GM18505 (cell line): ENCODE results near the gene PPP6R3.
A peak's percentile ranks its signal among the peaks of the same experiment; 100 is the strongest.

Source experiments
- ATAC-seq: cut with Tn5 transposase; IDR thresholded peaks from one replicate; pipeline ENCODE4 v1.9.1; 2021; ENCODE audit not compliant: unreplicated experiment
- POLR2A ChIP-seq: IDR thresholded peaks from 4 replicates; pipeline ENCODE4 v1.6.1; 2011; ENCODE audit warnings: borderline replicate concordance; ENCODE audit not compliant: insufficient read depth, insufficient read length; ENCODE audit errors: extremely low read depth

PPP6R3 gene

GRCh38 chr11:68460741-68461574 is at the start of gene PPP6R3:
PPP6R3 (plus strand) TSS chr11:68460752; CDS start chr11:68537665, 76,913 bp downstream.
- ATAC-seq, result peak; percentile 34

GRCh38 chr11:68411501-68411991 is 49.0 kb upstream of the PPP6R3 start:
- TF ChIP-seq POLR2A, result no peak
- ATAC-seq, result no peak

More at GRCh38 chr11:68460741-68461574, at the start of gene PPP6R3:
- TF ChIP-seq POLR2A, result peak; percentile 72

DNA sequence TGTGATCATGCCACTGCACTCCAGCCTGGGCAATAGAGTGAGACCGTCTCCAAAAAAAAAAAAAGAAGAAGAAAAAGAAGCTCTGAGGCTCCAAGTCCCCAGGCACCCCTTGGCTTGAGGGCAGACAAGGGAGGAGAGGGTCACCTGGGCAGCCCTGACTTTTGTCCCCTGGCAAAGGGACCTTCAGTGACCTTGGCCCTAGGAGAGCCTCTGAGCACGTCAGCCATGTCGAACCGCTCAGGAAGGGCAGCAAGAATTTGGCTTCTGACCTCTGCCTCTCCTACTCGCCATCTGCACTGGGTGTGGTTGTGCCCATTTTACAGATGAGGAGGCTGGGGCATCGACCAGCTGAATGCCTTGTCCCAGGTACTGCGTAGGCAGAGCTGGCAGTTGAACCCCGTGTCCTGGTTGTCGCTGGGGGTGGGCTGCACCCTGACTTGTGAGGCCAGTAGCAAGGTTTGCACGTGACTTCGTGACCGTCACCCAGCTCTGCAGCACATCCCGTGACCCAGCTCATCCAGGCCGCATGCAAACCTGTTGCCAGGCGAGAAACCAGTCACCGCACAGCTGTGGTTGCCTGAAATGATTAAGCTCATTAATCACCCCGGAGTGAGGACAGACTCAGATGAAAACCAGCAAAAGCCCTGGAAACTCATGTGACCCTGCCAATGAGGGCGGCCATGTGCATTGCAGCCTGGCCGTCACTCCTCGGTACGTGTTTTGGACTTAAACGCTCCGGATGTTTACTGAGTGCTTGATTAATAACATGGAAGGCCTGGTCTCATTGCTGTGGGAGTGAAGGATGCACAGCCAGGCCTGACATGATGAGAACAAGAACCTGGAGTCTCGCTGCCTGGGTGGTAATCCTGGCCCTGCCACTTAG is 47.7 kb upstream of the PPP6R3 start:
- ATAC-seq, result no peak
- TF ChIP-seq POLR2A, result no peak

DNA sequence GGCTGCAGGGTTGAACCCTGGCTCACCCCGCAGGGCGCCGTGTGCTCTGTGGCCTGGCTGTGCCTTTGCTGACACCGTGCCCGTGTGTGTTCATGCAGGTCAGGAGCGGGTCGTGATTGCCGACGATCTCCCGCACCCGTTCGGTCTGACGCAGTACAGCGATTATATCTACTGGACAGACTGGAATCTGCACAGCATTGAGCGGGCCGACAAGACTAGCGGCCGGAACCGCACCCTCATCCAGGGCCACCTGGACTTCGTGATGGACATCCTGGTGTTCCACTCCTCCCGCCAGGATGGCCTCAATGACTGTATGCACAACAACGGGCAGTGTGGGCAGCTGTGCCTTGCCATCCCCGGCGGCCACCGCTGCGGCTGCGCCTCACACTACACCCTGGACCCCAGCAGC is 47.0 kb upstream of the PPP6R3 start:
- TF ChIP-seq POLR2A, result no peak

DNA sequence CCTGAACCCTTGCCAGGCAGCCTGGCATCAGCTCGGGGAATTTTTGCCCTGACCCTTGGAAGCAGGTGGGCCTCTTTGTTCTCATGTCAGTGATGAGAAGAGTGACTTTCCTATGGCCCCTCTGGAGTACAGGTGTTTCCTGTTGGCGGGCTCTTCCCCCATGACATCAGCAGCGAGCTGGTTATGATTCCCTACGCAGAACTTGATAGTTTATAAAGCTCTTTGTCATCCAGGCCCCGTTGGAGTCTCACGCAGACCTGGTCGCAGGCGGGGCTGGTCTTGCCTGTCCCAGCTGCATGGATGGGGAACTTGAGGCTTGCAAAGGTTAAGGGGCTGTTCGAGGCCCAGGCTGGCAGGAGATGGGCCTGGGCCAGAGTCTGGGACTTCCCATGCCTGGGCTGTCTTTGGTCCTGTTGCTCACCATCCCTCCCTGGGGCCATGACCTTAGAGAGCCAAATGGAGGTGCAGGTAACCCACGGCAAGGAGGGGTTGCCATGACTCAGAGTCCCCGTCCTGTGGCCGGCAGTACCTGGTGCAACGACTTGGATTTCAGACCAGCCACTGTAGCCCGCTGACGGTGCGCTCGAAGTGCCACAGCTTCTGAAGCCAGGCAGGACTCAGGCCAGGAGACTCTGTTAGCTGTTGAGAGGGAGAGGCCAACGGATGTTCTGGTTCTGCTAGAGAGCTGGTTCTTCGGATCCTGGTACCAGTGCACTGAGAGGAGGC is 45.9 kb upstream of the PPP6R3 start:
- ATAC-seq, result no peak
- TF ChIP-seq POLR2A, result no peak

More for the DNA sequence above, 47.0 kb upstream of the PPP6R3 start:
- ATAC-seq, result no peak

- ATAC-seq, result no peak
- TF ChIP-seq POLR2A, result no peak
These were observed 44.4 kb upstream of the PPP6R3 start for GRCh38 chr11:68416070-68416578.

DNA sequence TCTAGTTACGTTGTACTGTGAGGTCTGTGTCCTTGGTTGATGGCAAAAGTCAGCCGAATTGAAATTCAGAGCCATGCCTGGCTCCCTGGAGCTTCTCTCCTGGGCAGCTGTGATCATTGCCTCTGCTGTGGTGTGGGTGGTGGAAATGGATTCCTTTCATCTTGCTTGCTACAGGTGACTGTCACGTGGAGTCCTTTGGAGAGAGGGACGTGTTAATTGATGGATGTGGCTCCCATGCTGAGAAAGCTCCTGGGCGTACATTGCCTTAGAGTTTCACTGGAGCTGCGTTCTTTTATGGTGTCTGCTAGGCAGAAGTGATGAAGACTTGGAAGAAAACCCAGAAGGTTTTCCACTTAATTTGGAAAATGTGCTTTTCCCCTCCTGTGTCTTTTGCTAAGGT is 41.9 kb upstream of the PPP6R3 start:
- ATAC-seq, result no peak
- TF ChIP-seq POLR2A, result no peak

- TF ChIP-seq POLR2A, result no peak
- no peak for ATAC-seq
These were observed 40.4 kb upstream of the PPP6R3 start for GRCh38 chr11:68420171-68420570.

- no peak for TF ChIP-seq POLR2A
- ATAC-seq, result no peak
These were observed 37.1 kb upstream of the PPP6R3 start for GRCh38 chr11:68423481-68423880.

GRCh38 chr11:68424101-68424632 is 36.4 kb upstream of the PPP6R3 start:
- ATAC-seq, result no peak
- TF ChIP-seq POLR2A, result no peak

DNA sequence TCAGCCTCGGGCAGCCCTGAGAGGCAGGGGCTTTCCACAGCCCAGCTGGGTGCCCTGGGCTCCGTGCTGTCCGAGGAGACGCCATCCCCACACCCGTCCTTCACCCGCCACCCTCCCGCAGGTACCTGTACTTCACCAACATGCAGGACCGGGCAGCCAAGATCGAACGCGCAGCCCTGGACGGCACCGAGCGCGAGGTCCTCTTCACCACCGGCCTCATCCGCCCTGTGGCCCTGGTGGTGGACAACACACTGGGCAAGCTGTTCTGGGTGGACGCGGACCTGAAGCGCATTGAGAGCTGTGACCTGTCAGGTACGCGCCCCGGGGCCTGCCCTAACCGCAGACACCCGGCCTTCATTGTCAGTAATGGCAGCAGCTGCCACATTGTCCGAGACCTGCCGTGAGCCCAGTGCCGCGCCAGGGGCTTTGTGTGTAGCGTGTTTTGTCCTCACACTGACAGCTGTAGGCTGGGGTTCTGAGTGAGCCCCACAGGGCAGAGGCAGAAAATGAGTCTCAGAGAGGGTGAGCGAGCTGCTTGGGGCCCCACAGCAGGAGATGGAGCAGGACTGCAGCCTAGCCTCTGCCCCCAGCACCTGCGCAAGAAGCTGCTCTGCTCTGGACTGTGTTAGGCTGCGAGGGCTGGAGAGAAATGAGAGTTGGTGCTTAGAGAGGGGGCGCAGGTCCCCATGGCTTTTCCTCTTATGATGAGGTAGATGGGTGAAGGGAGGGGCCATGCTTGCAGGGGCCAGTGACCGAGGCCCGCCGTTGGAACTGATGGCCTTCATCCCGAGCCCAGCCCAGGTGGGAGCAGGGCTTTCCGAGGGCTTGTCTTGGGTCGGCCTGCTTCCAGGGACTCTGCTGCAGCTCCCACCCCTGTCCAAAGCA is 35.3 kb upstream of the PPP6R3 start:
- no peak for ATAC-seq
- no peak for TF ChIP-seq POLR2A
